Omental fat pad (tissue), 4 donors: Measurements from ENCODE around the gene PPARA. TPM values are rescaled to one million over a fixed set of nuclear protein-coding genes. Genes with fewer than 3 reads are reported as not detected.

ENCODE experiments used
- ATAC-seq: fragments of 150-250 bp; one replicate; pipeline ENCODE4 v1.9.1; 2016; ENCODE audit warnings: mild to moderate bottlenecking, moderate library complexity; ENCODE audit not compliant: low FRiP score
- DNase-seq: peaks from one replicate; pipeline ENCODE4 v3.0.0-alpha.2; 2019; ENCODE audit warnings: low spot score
- total RNA-seq, 4 donors: library from RNA; depleted of rRNA; stranded (reverse); fragments of >200 nt; gene quantifications; one replicate each; pipeline ENCODE4 v1.1.0, GENCODE V29; 2016
- TF ChIP-seq, protein P1 (sequence below), 3 donors: fragments of 450-650 bp; IDR thresholded peaks; one replicate each; pipeline ENCODE4 v1.5.1; 2016 to 2017; ENCODE audit warnings: antibody characterized with exemption in 3 of 3, mild to moderate bottlenecking in 3 of 3, moderate library complexity in 2 of 3

Gene PPARA
- total RNA-seq, 4 donors from 2014 or later = 20.7 to 35.5 (median 30.4) TPM

DNA sequence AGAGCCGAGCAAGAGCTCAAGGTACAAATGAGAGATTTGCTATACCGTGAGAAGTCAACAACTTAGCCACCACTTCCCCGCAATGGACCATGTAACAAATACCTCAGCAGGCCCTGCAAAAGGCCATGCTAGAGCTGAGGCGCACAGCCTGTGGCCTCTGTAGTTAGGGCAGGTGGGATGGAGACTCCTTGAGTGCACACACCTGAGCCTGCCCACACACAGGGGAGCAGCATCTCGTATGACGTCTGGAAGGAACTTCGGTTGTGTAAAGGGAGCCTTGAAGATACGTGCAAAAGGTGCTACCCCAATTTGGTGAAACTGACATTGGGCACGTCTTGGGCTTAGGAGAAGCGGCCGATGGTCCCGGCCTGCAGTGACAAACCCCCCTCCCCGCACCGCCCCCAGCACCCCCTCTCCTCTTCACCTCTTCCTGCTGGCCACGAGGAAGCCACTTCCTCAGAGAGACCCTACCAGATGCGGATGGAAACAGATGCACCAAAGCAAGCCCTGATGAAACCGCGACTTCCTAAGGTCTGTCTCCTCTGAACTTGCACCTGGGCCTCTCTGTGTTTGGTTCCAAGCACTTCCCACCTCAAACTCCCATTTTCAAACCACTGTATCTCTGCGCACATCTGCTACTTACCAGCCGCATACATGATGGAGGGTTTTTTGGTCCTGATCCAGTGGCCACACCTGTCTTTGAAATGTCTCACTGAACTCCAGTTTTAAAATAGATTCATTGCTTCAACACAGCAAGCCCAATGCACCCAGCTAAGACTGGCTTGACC lies 89.1 kb downstream of the PPARA start:
- TF ChIP-seq, protein P1, sequence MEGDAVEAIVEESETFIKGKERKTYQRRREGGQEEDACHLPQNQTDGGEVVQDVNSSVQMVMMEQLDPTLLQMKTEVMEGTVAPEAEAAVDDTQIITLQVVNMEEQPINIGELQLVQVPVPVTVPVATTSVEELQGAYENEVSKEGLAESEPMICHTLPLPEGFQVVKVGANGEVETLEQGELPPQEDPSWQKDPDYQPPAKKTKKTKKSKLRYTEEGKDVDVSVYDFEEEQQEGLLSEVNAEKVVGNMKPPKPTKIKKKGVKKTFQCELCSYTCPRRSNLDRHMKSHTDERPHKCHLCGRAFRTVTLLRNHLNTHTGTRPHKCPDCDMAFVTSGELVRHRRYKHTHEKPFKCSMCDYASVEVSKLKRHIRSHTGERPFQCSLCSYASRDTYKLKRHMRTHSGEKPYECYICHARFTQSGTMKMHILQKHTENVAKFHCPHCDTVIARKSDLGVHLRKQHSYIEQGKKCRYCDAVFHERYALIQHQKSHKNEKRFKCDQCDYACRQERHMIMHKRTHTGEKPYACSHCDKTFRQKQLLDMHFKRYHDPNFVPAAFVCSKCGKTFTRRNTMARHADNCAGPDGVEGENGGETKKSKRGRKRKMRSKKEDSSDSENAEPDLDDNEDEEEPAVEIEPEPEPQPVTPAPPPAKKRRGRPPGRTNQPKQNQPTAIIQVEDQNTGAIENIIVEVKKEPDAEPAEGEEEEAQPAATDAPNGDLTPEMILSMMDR (IDR thresholded peaks at IDR 0.05) = no peak
- ATAC-seq (no peak), DNase-seq (no peak)

DNA sequence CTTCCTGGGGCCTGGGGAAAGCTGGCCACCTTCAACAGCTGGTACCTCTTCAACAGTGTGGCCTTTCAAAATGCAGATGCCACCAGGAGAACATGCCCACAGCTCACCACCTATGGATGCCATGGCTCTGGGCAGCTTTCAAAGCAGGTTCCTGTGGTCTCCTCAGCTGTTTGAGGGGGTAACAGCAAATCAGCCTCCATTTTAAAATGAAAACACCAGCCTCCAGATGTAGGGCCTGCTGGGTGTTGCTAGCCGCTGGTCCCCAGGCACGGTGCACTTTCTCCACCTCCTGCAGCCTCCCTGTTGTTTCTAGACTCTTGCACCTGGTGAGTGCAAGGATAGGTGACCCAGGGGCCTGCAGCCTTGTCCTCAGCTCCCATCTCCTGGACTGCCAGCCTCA lies 89.7 kb downstream of the PPARA start:
- ATAC-seq = no peak
- DNase-seq = no peak
- TF ChIP-seq, protein P1 (IDR thresholded peaks at IDR 0.05) = no peak

DNA sequence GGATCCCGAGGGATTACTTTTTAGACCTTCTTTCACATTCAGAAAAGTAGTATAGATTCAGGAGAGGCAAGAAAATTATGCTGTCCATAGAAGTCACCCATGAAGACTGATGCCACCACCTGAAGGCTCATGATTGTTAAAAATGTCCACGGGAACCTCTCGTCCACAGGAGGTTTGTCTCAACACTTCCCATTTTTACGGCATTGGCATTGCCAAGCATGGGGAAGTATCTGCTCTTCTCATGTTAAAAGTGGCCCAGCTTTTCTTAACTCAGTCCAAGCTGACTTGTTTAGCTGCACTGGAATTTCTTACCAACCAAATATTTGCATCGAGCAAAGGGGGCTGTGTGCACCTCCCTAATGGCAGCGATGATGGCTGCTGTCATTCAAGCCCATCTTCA lies 90.2 kb downstream of the PPARA start:
- TF ChIP-seq, protein P1 (IDR thresholded peaks at IDR 0.05) = no peak
- ATAC-seq (no peak), DNase-seq (no peak)

DNA sequence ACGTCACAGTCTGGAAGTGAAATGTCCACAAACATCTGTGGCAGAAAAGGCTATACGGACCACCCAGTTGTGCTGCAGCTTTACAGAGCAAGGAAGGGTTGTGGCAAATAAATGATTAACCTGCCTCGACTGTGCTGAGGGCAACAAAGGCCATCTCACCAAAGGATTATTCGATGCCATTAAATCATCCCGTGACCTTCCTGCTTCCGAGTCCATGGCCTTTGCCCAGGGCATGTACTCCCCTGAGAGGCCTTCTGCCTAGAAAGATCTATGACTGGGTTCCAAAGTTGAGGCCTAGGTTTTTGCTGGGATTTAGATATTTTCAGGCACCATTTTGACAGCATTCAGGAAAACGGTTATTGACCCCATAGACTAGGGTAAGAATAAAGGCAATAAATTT lies 90.6 kb downstream of the PPARA start:
- ATAC-seq (no peak), DNase-seq (no peak)
- TF ChIP-seq, protein P1 (IDR thresholded peaks at IDR 0.05) = no peak

DNA sequence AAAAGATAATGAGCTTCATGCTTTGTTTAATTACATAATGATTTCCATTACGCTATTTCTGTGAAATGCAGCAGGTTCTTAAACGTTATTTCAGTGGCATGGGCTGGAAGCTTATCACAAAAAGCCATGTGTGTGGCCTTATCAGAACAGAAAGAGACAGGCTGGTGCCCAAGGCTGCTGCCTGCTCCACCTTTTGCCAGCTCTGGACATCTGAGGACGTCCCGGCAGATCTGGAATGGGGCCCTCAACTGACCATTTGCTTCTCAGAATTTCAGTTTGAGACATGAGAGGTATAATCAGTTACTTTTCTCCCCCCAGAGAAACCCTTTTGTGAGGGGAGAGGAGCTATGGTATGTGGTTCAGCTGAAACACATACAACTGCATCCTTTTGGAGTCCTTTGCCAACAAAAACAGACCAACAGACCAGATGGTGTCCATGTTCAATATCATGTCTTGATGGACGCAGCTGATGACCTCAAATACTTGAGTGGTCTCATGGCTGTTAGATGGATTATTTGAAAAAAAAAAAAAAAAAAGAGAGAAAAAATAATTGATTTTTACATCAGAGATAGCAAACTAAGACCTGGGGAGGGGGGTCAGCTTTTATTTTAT lies 91.2 kb downstream of the PPARA start:
- DNase-seq (no peak), ATAC-seq (no peak)
- TF ChIP-seq, protein P1 (IDR thresholded peaks at IDR 0.05) = no peak

DNA sequence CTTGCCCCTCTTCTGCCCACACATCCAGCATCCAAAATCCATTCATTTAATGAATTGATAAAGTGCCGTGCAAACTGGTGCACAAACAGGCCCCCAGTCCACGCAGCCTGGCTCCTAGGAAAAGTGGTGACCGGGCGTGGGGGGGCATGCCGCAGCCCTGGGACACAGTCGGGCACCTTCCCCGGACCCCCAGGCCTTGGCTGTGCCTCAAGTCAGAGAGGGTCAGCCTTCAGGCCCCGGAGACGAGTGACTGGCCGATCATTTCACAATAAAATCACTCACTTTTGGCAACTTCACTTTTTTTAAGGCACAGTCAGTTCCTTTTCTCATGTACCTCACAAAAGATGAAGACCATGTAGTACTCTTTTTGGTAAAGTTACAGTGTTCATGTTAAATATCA lies 91.8 kb downstream of the PPARA start:
- TF ChIP-seq, protein P1 (IDR thresholded peaks at IDR 0.05) = no peak
- ATAC-seq = no peak
- no peak for DNase-seq

DNA sequence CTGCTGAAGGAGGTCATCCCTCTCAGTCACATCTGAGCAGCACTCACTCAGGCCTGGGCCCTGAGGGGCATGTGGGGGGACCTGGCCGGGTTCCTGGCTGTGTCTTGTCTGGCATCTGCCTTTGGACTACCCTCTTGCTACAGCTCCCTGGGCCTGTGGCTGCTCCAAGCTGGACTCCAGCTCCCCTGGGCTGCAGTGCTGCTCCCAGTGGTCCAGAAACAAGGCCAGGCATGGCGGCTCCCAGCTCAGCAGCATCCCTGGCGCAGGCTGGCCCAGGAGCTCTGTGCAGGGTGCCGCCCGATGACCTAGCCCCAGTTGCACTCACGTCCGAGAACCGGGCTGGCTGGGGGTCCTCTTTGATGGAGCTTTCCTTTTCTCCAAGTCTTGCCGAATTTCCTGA lies 94.4 kb downstream of the PPARA start:
- TF ChIP-seq, protein P1 (IDR thresholded peaks at IDR 0.05) = no peak
- ATAC-seq = no peak
- no peak for DNase-seq
